Epithelial cell of esophagus (primary cell): ENCODE results near the gene AKAP11.

Experiments
- DNase-seq: peaks from one replicate; pipeline ENCODE4 v3.0.0; 2010; ENCODE audit warnings: low read depth
- H3K4me3 ChIP-seq: 2 replicates; pipeline ENCODE4 v1.5.1; 2011; ENCODE audit warnings: mild to moderate bottlenecking, low read length, control low read depth
- CTCF ChIP-seq: IDR thresholded peaks from 2 replicates; pipeline ENCODE4 v1.5.1; 2011; ENCODE audit warnings: low read depth, mild to moderate bottlenecking, low read length, control low read depth, inconsistent platforms; ENCODE audit not compliant: insufficient read depth; ENCODE audit errors: missing control alignments

Gene AKAP11

DNA sequence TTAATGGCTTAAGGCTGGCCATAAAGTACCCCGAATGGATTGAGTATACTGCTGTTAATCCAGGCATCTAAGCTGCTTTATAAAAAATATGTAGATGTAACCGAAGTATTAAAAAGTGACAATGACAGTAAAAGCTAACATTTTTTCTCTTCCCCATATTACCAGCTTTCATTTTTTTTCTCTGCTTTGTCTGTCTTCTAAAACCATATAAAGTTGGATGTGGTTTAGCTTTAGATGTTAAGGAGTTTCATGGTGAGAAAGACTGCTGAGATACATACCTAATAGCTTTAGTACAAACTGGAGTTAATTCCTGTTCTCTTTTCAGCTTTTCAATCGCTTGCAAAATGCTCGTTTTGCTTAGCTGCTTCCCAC lies 838 bp downstream of the AKAP11 start:
- no peak for DNase-seq

GRCh38 chr13:42274386-42275097 lies 2.6 kb downstream of the AKAP11 start:
- DNase-seq = no peak
- no peak for TF ChIP-seq CTCF
- H3K4me3 ChIP-seq = no peak overlapping the region

More for the DNA sequence above, 838 bp downstream of the AKAP11 start:
- peak overlapping the region; percentile 77 for H3K4me3 ChIP-seq
- TF ChIP-seq CTCF = no peak

DNA sequence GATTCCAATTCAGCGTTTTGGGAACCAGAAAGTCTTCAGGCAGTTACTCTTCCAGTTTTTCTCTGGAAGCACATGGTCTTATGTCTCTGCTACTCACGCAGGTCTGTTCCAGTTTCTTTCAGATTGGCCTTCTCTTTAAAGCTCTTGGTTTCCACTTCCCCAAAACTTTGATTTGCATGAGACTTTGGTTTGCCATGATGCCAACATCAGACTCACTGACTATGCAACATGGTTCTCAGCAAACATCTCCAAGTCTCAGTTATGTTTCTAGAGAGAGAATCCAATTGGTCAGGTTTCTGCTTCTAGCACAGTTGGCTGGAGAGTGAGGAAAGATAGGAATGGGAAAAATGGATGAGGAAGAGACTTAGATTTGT lies 3.1 kb downstream of the AKAP11 start:
- H3K4me3 ChIP-seq = no peak overlapping the region
- no peak for DNase-seq
- no peak for TF ChIP-seq CTCF

GRCh38 chr13:42275506-42275905 lies 3.6 kb downstream of the AKAP11 start:
- no peak overlapping the region for H3K4me3 ChIP-seq
- no peak for DNase-seq
- no peak for TF ChIP-seq CTCF

DNA sequence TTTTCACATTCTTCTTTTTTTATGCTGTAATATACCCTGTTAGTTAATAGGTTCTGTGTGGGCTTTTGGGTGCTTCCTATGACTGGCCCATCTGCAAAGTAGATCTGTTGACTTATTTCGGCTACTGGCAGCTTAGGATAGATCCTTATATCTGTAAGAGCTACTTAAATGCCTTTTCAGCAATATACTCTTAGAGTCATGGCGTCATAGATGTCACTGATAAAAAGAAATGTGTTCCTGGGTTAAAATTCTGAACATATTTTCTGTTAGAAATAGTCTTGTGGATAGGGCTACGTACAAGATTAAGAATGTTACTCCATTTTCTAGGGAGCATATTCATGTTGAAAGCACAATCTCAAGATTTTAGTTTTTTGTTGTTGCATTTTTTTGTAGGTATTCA lies 4.7 kb downstream of the AKAP11 start:
- H3K4me3 ChIP-seq = no peak overlapping the region
- no peak for TF ChIP-seq CTCF
- no peak for DNase-seq

DNA sequence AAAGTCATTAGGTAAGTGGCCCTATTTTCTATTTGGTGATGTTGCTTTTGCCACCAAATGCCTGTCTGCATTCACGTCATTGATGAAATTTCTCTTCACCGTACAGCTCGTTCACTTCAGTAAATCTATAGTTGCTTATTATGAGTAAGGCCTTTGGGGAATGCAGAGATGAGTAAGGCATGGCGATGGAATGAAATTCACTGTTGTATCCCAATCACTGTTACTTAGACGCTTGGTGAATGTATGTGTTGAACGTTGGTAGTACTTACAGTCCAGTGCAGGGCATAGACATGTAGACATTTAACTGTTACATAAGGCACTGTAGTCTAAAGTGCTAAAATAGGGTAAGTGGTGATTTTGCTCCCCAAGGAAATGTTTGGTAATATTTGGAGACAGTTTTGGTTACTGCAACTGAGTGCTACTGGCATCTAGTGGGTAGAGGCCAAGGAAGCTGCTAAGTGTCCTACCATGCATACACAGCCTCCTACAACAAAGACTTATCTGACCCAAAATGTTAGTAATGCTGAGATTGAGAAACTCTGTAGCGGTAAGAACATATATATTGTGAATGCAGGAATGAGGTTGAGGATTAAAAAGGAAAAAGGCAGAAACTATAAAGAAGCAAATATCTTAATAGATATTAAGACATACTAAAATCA lies 5.8 kb downstream of the AKAP11 start:
- no peak for DNase-seq
- no peak overlapping the region for H3K4me3 ChIP-seq
- no peak for TF ChIP-seq CTCF

DNA sequence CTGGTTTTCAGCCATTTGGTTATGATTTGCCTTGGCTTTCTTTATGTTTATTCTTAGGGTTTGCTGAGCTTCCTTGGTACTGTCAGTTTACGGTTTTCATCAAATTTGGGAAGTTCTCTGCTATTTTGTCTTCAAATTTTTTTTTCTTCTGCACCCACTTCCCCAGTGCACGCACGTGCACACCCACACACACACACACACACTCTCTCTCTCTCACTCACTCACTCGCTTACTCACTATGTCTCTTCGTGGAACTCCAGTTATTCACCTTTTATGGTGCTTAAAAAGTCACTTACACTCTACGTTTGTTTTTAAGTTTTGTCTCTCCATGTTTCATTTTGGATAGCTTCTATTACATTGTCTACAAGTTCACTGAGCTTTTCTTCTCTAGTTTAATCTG lies 7.1 kb downstream of the AKAP11 start:
- no peak for TF ChIP-seq CTCF
- no peak for DNase-seq
- no peak overlapping the region for H3K4me3 ChIP-seq
